HG02798 (cell line): Measurements from ENCODE around the gene USP17L21.
"Not testable (repeated sequence)": the region's sequence is repeated elsewhere in the genome, so short reads cannot be mapped to it uniquely, and the experiment has no call there.

ENCODE experiments used
- ATAC-seq: cut with Tn5 transposase; IDR thresholded peaks from one replicate; pipeline ENCODE4 v1.9.1; 2021; ENCODE audit warnings: mild to moderate bottlenecking; ENCODE audit not compliant: unreplicated experiment, poor library complexity

USP17L21 gene, protein sequence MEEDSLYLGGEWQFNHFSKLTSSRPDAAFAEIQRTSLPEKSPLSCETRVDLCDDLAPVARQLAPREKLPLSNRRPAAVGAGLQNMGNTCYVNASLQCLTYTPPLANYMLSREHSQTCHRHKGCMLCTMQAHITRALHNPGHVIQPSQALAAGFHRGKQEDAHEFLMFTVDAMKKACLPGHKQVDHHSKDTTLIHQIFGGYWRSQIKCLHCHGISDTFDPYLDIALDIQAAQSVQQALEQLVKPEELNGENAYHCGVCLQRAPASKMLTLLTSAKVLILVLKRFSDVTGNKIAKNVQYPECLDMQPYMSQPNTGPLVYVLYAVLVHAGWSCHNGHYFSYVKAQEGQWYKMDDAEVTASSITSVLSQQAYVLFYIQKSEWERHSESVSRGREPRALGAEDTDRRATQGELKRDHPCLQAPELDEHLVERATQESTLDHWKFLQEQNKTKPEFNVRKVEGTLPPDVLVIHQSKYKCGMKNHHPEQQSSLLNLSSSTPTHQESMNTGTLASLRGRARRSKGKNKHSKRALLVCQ

DNA sequence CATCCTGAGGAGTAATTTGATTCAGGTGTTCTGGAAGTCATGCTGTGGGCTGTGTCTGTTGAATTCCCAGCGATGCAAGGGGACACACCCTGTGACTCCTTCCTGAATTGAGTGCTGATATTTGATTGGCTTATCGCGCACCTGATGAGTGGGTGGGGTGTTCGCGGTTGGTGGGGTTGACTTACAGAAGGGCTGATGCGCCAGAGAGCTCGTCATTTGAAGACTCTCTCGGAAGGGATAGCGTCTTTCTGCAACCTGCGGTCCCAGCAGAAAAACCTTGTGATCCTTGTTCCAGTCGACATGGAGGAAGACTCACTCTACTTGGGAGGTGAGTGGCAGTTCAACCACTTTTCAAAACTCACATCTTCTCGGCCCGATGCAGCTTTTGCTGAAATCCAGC lies at the start of gene USP17L21:
USP17L21 (plus strand) TSS at position 301 of the 400 bp plus-strand sequence; CDS start at position 301, 0 bp downstream.
- ATAC-seq: not testable (repeated sequence)

DNA sequence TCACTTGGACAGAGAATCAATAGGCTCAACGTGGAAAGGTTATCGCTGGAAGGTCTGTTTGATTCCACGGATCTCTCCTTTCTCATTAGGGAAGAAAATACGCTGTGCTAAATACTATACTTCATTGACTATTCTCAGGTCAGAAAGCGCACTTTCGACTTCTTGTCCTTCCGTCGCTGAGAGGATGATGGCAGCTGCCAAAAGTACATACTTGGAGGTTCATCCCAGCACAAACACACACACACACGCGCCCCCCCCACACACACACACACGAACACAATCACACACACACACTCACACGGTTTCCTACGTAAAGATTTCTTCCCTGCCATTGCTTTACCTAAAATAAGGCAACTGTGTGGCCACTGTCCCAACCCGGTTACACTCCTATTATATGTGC lies 48.0 kb upstream of the USP17L21 start:
- not testable (repeated sequence) for ATAC-seq

DNA sequence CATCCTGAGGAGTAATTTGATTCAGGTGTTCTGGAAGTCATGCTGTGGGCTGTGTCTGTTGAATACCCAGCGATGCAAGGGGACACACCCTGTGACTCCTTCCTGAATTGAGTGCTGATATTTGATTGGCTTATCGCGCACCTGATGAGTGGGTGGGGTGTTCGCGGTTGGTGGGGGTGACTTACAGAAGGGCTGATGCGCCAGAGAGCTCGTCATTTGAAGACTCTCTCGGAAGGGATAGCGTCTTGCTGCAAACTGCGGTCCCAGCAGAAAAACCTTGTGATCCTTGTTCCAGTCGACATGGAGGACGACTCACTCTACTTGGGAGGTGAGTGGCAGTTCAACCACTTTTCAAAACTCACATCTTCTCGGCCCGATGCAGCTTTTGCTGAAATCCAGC lies 47.6 kb upstream of the USP17L21 start, which contains the start of gene USP17L11:
USP17L11 (plus strand) TSS at position 301 of the 400 bp plus-strand sequence; CDS start at position 301, 0 bp downstream.
- not testable (repeated sequence) for ATAC-seq

DNA sequence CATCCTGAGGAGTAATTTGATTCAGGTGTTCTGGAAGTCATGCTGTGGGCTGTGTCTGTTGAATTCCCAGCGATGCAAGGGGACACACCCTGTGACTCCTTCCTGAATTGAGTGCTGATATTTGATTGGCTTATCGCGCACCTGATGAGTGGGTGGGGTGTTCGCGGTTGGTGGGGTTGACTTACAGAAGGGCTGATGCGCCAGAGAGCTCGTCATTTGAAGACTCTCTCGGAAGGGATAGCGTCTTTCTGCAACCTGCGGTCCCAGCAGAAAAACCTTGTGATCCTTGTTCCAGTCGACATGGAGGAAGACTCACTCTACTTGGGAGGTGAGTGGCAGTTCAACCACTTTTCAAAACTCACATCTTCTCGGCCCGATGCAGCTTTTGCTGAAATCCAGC lies 42.8 kb upstream of the USP17L21 start, which contains the start of gene USP17L12:
USP17L12 (plus strand) TSS at position 301 of the 400 bp plus-strand sequence; CDS start at position 301, 0 bp downstream.
- not testable (repeated sequence) for ATAC-seq

DNA sequence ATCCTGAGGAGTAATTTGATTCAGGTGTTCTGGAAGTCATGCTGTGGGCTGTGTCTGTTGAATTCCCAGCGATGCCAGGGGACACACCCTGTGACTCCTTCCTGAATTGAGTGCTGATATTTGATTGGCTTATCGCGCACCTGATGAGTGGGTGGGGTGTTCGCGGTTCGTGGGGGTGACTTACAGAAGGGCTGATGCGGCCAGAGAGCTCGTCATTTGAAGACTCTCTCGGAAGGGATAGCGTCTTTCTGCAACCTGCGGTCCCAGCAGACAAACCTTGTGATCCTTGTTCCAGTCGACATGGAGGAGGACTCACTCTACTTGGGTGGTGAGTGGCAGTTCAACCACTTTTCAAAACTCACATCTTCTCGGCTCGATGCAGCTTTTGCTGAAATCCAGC lies 38.1 kb upstream of the USP17L21 start, which contains the start of gene USP17L13:
USP17L13 (plus strand) TSS at position 301 of the 400 bp plus-strand sequence; CDS start at position 301, 0 bp downstream.
- not testable (repeated sequence) for ATAC-seq

DNA sequence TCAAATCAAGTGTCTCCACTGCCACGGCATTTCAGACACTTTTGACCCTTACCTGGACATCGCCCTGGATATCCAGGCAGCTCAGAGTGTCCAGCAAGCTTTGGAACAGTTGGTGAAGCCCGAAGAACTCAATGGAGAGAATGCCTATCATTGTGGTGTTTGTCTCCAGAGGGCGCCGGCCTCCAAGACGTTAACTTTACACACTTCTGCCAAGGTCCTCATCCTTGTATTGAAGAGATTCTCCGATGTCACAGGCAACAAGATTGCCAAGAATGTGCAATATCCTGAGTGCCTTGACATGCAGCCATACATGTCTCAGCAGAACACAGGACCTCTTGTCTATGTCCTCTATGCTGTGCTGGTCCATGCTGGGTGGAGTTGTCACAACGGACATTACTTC lies 32.4 kb upstream of the USP17L21 start:
- not testable (repeated sequence) for ATAC-seq

DNA sequence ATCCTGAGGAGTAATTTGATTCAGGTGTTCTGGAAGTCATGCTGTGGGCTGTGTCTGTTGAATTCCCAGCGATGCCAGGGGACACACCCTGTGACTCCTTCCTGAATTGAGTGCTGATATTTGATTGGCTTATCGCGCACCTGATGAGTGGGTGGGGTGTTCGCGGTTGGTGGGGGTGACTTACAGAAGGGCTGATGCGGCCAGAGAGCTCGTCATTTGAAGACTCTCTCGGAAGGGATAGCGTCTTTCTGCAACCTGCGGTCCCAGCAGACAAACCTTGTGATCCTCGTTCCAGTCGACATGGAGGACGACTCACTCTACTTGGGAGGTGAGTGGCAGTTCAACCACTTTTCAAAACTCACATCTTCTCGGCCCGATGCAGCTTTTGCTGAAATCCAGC lies 28.6 kb upstream of the USP17L21 start, which contains the start of gene USP17L15:
USP17L15 (plus strand) TSS at position 301 of the 400 bp plus-strand sequence; CDS start at position 301, 0 bp downstream.
- ATAC-seq: not testable (repeated sequence)

DNA sequence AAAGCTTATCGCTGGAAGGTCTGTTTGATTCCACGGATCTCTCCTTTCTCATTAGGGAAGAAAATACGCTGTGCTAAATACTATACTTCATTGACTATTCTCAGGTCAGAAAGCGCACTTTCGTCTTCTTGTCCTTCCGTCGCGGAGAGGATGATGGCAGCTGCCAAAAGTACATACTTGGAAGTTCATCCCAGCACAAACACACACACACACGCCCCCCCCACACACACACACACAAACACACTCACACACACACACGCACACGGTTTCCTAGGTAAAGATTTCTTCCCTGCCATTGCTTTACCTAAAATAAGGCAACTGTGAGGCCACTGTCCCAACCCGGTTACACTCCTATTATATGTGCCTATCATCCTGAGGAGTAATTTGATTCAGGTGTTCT lies 24.2 kb upstream of the USP17L21 start:
- ATAC-seq: not testable (repeated sequence)

DNA sequence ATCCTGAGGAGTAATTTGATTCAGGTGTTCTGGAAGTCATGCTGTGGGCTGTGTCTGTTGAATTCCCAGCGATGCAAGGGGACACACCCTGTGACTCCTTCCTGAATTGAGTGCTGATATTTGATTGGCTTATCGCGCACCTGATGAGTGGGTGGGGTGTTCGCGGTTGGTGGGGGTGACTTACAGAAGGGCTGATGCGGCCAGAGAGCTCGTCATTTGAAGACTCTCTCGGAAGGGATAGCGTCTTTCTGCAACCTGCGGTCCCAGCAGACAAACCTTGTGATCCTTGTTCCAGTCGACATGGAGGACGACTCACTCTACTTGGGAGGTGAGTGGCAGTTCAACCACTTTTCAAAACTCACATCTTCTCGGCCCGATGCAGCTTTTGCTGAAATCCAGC lies 19.1 kb upstream of the USP17L21 start, which contains the start of gene USP17L17:
USP17L17 (plus strand) TSS at position 301 of the 400 bp plus-strand sequence; CDS start at position 301, 0 bp downstream.
- ATAC-seq: not testable (repeated sequence)

DNA sequence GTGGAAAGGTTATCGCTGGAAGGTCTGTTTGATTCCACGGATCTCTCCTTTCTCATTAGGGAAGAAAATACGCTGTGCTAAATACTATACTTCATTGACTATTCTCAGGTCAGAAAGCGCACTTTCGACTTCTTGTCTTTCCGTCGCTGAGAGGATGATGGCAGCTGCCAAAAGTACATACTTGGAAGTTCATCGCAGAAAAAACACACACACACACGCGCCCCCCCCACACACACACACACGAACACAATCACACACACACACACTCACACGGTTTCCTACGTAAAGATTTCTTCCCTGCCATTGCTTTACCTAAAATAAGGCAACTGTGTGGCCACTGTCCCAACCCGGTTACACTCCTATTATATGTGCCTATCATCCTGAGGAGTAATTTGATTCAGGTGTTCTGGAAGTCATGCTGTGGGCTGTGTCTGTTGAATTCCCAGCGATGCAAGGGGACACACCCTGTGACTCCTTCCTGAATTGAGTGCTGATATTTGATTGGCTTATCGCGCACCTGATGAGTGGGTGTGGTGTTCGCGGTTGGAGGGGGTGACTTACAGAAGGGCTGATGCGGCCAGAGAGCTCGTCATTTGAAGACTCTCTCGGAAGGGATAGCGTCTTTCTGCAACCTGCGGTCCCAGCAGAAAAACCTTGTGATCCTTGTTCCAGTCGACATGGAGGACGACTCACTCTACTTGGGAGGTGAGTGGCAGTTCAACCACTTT lies 14.6 kb upstream of the USP17L21 start, which contains the start of gene USP17L18:
USP17L18 (plus strand) TSS at position 678 of the 728 bp plus-strand sequence; CDS start at position 678, 0 bp downstream.
- not testable (repeated sequence) for ATAC-seq

DNA sequence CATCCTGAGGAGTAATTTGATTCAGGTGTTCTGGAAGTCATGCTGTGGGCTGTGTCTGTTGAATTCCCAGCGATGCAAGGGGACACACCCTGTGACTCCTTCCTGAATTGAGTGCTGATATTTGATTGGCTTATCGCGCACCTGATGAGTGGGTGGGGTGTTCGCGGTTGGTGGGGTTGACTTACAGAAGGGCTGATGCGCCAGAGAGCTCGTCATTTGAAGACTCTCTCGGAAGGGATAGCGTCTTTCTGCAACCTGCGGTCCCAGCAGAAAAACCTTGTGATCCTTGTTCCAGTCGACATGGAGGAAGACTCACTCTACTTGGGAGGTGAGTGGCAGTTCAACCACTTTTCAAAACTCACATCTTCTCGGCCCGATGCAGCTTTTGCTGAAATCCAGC lies 9.6 kb upstream of the USP17L21 start, which contains the start of gene USP17L19:
USP17L19 (plus strand) TSS at position 301 of the 400 bp plus-strand sequence; CDS start at position 301, 0 bp downstream.
- ATAC-seq: not testable (repeated sequence)

DNA sequence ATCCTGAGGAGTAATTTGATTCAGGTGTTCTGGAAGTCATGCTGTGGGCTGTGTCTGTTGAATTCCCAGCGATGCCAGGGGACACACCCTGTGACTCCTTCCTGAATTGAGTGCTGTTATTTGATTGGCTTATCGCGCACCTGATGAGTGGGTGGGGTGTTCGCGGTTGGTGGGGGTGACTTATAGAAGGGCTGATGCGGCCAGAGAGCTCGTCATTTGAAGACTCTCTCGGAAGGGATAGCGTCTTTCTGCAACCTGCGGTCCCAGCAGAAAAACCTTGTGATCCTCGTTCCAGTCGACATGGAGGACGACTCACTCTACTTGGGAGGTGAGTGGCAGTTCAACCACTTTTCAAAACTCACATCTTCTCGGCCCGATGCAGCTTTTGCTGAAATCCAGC lies 4.8 kb upstream of the USP17L21 start, which contains the start of gene USP17L20:
USP17L20 (plus strand) TSS at position 301 of the 400 bp plus-strand sequence; CDS start at position 301, 0 bp downstream.
- ATAC-seq: not testable (repeated sequence)

DNA sequence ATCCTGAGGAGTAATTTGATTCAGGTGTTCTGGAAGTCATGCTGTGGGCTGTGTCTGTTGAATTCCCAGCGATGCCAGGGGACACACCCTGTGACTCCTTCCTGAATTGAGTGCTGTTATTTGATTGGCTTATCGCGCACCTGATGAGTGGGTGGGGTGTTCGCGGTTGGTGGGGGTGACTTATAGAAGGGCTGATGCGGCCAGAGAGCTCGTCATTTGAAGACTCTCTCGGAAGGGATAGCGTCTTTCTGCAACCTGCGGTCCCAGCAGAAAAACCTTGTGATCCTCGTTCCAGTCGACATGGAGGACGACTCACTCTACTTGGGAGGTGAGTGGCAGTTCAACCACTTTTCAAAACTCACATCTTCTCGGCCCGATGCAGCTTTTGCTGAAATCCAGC lies 4.6 kb downstream of the USP17L21 start, which contains the start of gene USP17L22:
USP17L22 (plus strand) TSS at position 301 of the 400 bp plus-strand sequence; CDS start at position 301, 0 bp downstream.
- not testable (repeated sequence) for ATAC-seq

DNA sequence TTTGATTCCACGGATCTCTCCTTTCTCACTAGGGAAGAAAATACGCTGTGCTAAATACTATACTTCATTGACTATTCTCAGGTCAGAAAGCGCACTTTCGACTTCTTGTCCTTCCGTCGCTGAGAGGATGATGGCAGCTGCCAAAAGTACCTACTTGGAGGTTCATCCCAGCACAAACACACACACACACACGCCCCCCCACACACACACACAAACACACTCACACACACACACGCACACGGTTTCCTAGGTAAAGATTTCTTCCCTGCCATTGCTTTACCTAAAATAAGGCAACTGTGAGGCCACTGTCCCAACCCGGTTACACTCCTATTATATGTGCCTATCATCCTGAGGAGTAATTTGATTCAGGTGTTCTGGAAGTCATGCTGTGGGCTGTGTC lies 9.0 kb downstream of the USP17L21 start:
- ATAC-seq: not testable (repeated sequence)
